PC-3 (cell line): ENCODE results near the gene RPS17.

ENCODE experiments used
- EZH2 ChIP-seq: fragments of 300-600 bp; sonication (generic); IDR thresholded peaks from one replicate; pipeline ENCODE4 v1.6.1; 2017; ENCODE audit warnings: antibody characterized with exemption, mild to moderate bottlenecking, low read length; ENCODE audit not compliant: unreplicated experiment
- TF ChIP-seq, protein P1 (sequence below): fragments of 300-600 bp; sonication (generic); conservative IDR thresholded peaks from 2 replicates; pipeline ENCODE4 v1.5.1; 2017; ENCODE audit warnings: antibody characterized with exemption, low read depth, mild to moderate bottlenecking, low read length

DNA sequence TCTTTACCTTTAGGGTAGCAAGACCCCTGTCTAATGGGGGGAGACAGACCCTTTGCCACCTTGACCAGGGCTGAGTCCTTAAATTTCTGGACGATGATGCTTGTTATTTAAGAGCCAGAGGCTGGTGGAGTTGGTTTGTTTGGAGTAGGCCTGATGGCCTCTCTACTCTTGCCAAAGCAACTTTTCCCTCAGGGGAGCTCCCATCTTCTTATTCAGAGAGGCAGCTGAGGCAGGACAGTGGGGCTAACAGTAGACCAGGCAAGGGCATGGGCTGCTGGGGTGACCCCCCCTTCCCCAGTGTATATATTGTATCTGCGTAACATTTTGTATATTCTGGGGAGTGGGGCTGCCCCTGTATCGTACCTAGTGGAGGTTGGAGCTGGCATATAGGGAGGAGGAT, 10.3 kb downstream of the RPS17 start:
- TF ChIP-seq, protein P1, sequence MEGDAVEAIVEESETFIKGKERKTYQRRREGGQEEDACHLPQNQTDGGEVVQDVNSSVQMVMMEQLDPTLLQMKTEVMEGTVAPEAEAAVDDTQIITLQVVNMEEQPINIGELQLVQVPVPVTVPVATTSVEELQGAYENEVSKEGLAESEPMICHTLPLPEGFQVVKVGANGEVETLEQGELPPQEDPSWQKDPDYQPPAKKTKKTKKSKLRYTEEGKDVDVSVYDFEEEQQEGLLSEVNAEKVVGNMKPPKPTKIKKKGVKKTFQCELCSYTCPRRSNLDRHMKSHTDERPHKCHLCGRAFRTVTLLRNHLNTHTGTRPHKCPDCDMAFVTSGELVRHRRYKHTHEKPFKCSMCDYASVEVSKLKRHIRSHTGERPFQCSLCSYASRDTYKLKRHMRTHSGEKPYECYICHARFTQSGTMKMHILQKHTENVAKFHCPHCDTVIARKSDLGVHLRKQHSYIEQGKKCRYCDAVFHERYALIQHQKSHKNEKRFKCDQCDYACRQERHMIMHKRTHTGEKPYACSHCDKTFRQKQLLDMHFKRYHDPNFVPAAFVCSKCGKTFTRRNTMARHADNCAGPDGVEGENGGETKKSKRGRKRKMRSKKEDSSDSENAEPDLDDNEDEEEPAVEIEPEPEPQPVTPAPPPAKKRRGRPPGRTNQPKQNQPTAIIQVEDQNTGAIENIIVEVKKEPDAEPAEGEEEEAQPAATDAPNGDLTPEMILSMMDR = no peak
- no peak for TF ChIP-seq EZH2
